Parathyroid adenoma (tissue), 2 donors: ENCODE data around the gene CSAD.
A peak's percentile ranks its signal among the peaks of the same experiment; 100 is the strongest.

Experiments used
- H2AFZ ChIP-seq: fragments of 300-600 bp; sonication (generic); one replicate; pipeline ENCODE4 v1.7.0; 2017; ENCODE audit warnings: antibody characterized with exemption, mild to moderate bottlenecking
- H3K27ac ChIP-seq: fragments of 300-600 bp; sonication (generic); one replicate; pipeline ENCODE4 v1.7.0; 2017
- H3K27me3 ChIP-seq: fragments of 300-600 bp; sonication (generic); one replicate; pipeline ENCODE4 v1.7.0; 2017; ENCODE audit warnings: low read length; ENCODE audit not compliant: control insufficient read depth, insufficient read depth
- H3K36me3 ChIP-seq: fragments of 300-600 bp; sonication (generic); one replicate; pipeline ENCODE4 v1.7.0; 2017; ENCODE audit warnings: low read length; ENCODE audit not compliant: control insufficient read depth, insufficient read depth
- H3K4me1 ChIP-seq: fragments of 300-600 bp; sonication (generic); one replicate; pipeline ENCODE4 v1.7.0; 2017; ENCODE audit warnings: control low read depth
- H3K4me2 ChIP-seq: fragments of 300-600 bp; sonication (generic); one replicate; pipeline ENCODE4 v1.7.0; 2017; ENCODE audit warnings: low read length
- H3K4me3 ChIP-seq: fragments of 300-600 bp; sonication (generic); one replicate; pipeline ENCODE4 v1.7.0; 2017; ENCODE audit warnings: low read depth, low read length
- H3K79me2 ChIP-seq: fragments of 300-600 bp; sonication (generic); one replicate; pipeline ENCODE4 v1.7.0; 2017; ENCODE audit warnings: control low read depth
- H3K9ac ChIP-seq: fragments of 300-600 bp; sonication (generic); one replicate; pipeline ENCODE4 v1.7.0; 2017; ENCODE audit warnings: mild to moderate bottlenecking
- H3K9me3 ChIP-seq: fragments of 300-600 bp; sonication (generic); one replicate; pipeline ENCODE4 v1.7.0; 2017; ENCODE audit warnings: low read length; ENCODE audit not compliant: control insufficient read depth
- CTCF ChIP-seq: fragments of 300-600 bp; sonication (generic); IDR thresholded peaks from one replicate; pipeline ENCODE4 v1.7.0; 2017; ENCODE audit warnings: antibody characterized with exemption, mild to moderate bottlenecking
- donor health status: primary hyperparathyroidism.

CSAD gene

GRCh38 chr12:53197011-53197640, 16.4 kb upstream of the CSAD start:
- no peak overlapping the region for H3K27ac ChIP-seq
- no peaks in the 10 kb centered on the region for H3K79me2 ChIP-seq
- H3K4me2 ChIP-seq, result no peak overlapping the region
- no peaks in the 10 kb centered on the region for H3K36me3 ChIP-seq
- no peak for TF ChIP-seq CTCF
- H3K9ac ChIP-seq, result no peak overlapping the region
- H3K4me3 ChIP-seq, result no peak overlapping the region
- peaks cover 8% of the 10 kb centered on the region for H3K4me1 ChIP-seq
- H2AFZ ChIP-seq, result peak overlapping the region; percentile 88
- H3K9me3 ChIP-seq, result no peaks in the 10 kb centered on the region
- H3K27me3 ChIP-seq, result no peaks in the 10 kb centered on the region

- no peak overlapping the region for H3K4me2 ChIP-seq
- H3K4me1 ChIP-seq, result peaks cover 8% of the 10 kb centered on the region
- no peak overlapping the region for H3K9ac ChIP-seq
- H3K9me3 ChIP-seq, result no peaks in the 10 kb centered on the region
- no peaks in the 10 kb centered on the region for H3K79me2 ChIP-seq
- TF ChIP-seq CTCF, result no peak
- no peak overlapping the region for H3K4me3 ChIP-seq
- no peak overlapping the region for H3K27ac ChIP-seq
- H3K36me3 ChIP-seq, result no peaks in the 10 kb centered on the region
- H3K27me3 ChIP-seq, result no peaks in the 10 kb centered on the region
- H2AFZ ChIP-seq, result no peak overlapping the region
Observed at GRCh38 chr12:53196486-53196885, 15.8 kb upstream of the CSAD start.

GRCh38 chr12:53195516-53196420, 15.0 kb upstream of the CSAD start:
- TF ChIP-seq CTCF, result no peak
- no peak overlapping the region for H3K4me2 ChIP-seq
- H3K4me1 ChIP-seq, result peaks cover 8% of the 10 kb centered on the region
- no peaks in the 10 kb centered on the region for H3K9me3 ChIP-seq
- no peak overlapping the region for H3K27ac ChIP-seq
- H3K27me3 ChIP-seq, result no peaks in the 10 kb centered on the region
- H3K79me2 ChIP-seq, result no peaks in the 10 kb centered on the region
- no peak overlapping the region for H3K9ac ChIP-seq
- H3K4me3 ChIP-seq, result no peak overlapping the region
- H2AFZ ChIP-seq, result no peak overlapping the region
- no peaks in the 10 kb centered on the region for H3K36me3 ChIP-seq

GRCh38 chr12:53194973-53195372, 14.2 kb upstream of the CSAD start:
- H2AFZ ChIP-seq, result no peak overlapping the region
- H3K4me3 ChIP-seq, result no peak overlapping the region
- H3K4me1 ChIP-seq, result peaks cover 8% of the 10 kb centered on the region
- no peaks in the 10 kb centered on the region for H3K9me3 ChIP-seq
- no peaks in the 10 kb centered on the region for H3K36me3 ChIP-seq
- H3K9ac ChIP-seq, result no peak overlapping the region
- H3K27me3 ChIP-seq, result no peaks in the 10 kb centered on the region
- no peak overlapping the region for H3K4me2 ChIP-seq
- no peak for TF ChIP-seq CTCF
- no peak overlapping the region for H3K27ac ChIP-seq
- H3K79me2 ChIP-seq, result no peaks in the 10 kb centered on the region
